ENCODE results near the gene PTPRG. TPM values are rescaled to one million over a fixed set of nuclear protein-coding genes. Genes with fewer than 3 reads are reported as not detected.

Gene PTPRG
- total RNA-seq, 1 donor from 2014 or later = 80.7 TPM

DNA sequence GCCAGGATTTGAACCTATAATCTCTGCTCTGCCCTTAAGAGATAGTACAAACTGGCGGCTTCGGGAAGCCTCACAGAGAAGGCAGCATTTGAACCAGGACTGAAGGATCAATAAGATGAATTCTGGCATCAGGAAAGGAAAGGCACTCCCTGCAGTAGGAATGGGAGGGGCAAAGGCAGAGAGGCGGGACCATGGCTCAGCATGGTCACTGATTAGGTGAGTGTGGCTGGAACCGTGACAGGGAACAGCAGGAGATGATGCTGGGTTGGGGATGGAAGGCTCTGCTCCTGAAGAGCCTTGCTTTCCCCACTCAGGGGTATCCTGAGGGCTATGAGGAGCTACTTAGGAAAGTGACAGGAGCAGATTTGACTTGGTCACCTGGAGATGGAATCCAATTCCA lies 653.5 kb downstream of the PTPRG start:
- no peak overlapping the region for H3K4me3 Mint-ChIP-seq (ENCODE audit: unreplicated experiment)
- no peaks in the 10 kb centered on the region for H3K9me3 Mint-ChIP-seq (ENCODE audit: unreplicated experiment)
- peaks cover 7% of the 10 kb centered on the region for H3K36me3 Mint-ChIP-seq (ENCODE audit: low read depth, unreplicated experiment)
- TF ChIP-seq, protein P1, sequence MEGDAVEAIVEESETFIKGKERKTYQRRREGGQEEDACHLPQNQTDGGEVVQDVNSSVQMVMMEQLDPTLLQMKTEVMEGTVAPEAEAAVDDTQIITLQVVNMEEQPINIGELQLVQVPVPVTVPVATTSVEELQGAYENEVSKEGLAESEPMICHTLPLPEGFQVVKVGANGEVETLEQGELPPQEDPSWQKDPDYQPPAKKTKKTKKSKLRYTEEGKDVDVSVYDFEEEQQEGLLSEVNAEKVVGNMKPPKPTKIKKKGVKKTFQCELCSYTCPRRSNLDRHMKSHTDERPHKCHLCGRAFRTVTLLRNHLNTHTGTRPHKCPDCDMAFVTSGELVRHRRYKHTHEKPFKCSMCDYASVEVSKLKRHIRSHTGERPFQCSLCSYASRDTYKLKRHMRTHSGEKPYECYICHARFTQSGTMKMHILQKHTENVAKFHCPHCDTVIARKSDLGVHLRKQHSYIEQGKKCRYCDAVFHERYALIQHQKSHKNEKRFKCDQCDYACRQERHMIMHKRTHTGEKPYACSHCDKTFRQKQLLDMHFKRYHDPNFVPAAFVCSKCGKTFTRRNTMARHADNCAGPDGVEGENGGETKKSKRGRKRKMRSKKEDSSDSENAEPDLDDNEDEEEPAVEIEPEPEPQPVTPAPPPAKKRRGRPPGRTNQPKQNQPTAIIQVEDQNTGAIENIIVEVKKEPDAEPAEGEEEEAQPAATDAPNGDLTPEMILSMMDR (IDR thresholded peaks at IDR 0.05; ENCODE audit: unreplicated experiment) = no peak
- H3K27me3 Mint-ChIP-seq (ENCODE audit: unreplicated experiment) = peaks cover 10% of the 10 kb centered on the region
- H3K27ac Mint-ChIP-seq (ENCODE audit: unreplicated experiment) = no peak overlapping the region
- peaks cover 15% of the 10 kb centered on the region for H3K4me1 Mint-ChIP-seq (ENCODE audit: unreplicated experiment)
- no peak for DNase-seq (ENCODE audit: low spot score)

DNA sequence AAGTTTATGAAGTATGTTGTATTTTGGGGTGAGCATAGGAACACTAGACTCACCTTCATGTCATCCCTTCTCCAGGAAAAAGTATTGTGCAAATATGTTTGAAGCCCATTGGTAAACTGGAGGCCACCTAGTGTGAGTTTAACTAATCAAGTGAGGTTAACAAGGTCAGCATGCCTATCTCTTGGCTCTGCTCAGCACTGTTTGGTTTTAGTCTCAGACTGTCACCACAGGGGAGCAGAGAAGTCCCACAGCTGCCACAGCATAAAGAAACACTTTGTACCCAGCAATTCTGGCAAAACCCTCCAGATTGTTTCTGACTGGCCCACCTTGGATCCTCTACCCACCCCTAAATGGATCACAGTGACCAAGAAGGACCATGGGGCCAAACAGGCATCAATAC lies 659.2 kb downstream of the PTPRG start:
- peaks cover 14% of the 10 kb centered on the region for H3K36me3 Mint-ChIP-seq (ENCODE audit: low read depth, unreplicated experiment)
- H3K4me1 Mint-ChIP-seq (ENCODE audit: unreplicated experiment) = peaks cover 15% of the 10 kb centered on the region
- DNase-seq (ENCODE audit: low spot score) = no peak
- H3K9me3 Mint-ChIP-seq (ENCODE audit: unreplicated experiment) = no peaks in the 10 kb centered on the region
- TF ChIP-seq, protein P1 (IDR thresholded peaks at IDR 0.05; ENCODE audit: unreplicated experiment) = no peak
- H3K27me3 Mint-ChIP-seq (ENCODE audit: unreplicated experiment) = peaks cover 5% of the 10 kb centered on the region
- H3K27ac Mint-ChIP-seq (ENCODE audit: unreplicated experiment) = no peak overlapping the region
- no peak overlapping the region for H3K4me3 Mint-ChIP-seq (ENCODE audit: unreplicated experiment)

DNA sequence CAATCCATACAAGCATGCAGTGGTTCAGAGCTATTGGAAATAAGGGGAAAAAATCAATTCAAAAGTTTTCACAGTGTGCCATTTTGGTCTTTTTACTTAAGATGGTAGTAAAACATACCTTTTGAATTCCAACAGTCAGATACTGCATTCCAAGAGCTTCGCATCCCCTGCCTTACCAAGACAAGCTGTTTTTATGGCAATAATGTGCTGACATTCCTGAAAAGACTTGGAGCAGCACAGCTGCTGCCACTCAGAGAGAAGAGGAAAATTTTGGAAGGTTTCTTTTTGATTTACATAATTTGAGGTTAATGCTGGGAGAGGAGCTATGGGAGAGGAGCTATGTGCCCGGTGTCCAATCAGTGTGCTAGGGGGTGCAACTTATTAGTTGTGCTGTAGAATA lies 663.7 kb downstream of the PTPRG start:
- H3K27ac Mint-ChIP-seq (ENCODE audit: unreplicated experiment) = no peak overlapping the region

DNA sequence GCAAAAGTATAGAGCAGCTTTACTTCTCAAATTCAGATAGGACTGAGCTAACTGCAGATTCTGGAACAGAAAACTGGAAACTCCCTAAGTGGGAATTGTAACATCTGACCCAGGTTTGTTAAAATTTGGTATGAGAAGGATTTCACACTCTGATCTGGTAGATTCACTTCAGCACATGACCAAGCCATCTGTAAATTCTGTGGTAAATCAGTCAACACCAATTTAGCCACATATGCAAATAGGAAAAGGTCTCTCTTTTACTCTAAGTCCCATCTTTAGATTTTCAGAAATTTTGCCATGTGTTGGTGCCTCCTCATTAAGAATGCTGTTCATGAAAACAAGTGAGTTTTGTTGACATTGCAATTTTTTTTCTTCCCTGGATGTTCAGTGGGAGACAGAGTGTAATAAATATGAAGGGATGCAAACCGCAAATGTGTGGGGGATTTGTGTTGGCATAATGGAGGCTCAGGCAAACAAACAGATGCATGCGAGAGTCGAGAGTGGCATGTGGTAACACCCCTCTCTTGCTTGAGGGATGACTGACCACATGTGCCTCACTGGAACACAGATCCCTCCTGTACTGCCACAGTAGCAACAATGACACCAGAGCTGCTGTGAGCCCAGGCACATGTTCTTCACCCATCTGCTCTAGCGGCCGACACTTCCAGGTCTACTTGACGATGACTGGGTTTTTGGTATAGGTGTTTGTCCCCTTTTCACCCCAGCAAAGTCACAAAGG lies 665.4 kb downstream of the PTPRG start:
- H3K27ac Mint-ChIP-seq (ENCODE audit: unreplicated experiment) = no peak overlapping the region
- DNase-seq (ENCODE audit: low spot score) = no peak
- no peaks in the 10 kb centered on the region for H3K27me3 Mint-ChIP-seq (ENCODE audit: unreplicated experiment)
- TF ChIP-seq, protein P1 (IDR thresholded peaks at IDR 0.05; ENCODE audit: unreplicated experiment) = no peak
- H3K4me1 Mint-ChIP-seq (ENCODE audit: unreplicated experiment) = no peaks in the 10 kb centered on the region
- no peaks in the 10 kb centered on the region for H3K36me3 Mint-ChIP-seq (ENCODE audit: low read depth, unreplicated experiment)
- no peaks in the 10 kb centered on the region for H3K9me3 Mint-ChIP-seq (ENCODE audit: unreplicated experiment)
- H3K4me3 Mint-ChIP-seq (ENCODE audit: unreplicated experiment) = no peak overlapping the region

More for the DNA sequence above, 663.7 kb downstream of the PTPRG start:
- no peaks in the 10 kb centered on the region for H3K9me3 Mint-ChIP-seq (ENCODE audit: unreplicated experiment)
- no peak for DNase-seq (ENCODE audit: low spot score)
- H3K36me3 Mint-ChIP-seq (ENCODE audit: low read depth, unreplicated experiment) = peaks cover 5% of the 10 kb centered on the region
- no peaks in the 10 kb centered on the region for H3K27me3 Mint-ChIP-seq (ENCODE audit: unreplicated experiment)
- TF ChIP-seq, protein P1 (IDR thresholded peaks at IDR 0.05; ENCODE audit: unreplicated experiment) = no peak
- no peak overlapping the region for H3K4me3 Mint-ChIP-seq (ENCODE audit: unreplicated experiment)
- no peaks in the 10 kb centered on the region for H3K4me1 Mint-ChIP-seq (ENCODE audit: unreplicated experiment)

DNA sequence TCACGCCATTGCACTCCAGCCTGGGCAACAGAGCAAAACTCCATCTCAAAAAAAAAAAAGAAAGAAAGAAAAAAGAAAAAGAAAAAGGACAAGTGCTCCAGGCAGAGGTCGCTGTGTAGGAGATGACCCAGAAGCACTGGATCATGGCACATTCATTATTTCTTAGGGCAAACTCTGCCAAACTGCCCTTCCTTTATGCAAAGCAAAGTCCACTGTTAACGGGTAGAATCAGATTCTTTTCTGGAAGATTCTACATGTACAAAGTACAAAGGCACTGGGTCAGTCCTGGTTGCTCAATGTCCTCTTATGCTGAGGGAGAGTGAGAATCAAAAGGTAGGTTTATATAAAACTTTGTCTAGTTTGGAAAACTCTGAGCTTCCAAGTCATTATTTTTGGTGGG lies 667.1 kb downstream of the PTPRG start:
- Mint-ChIP-seq H3K4me3 (ENCODE audit: unreplicated experiment) (no peak overlapping the region), H3K9me3 (ENCODE audit: unreplicated experiment) (no peaks in the 10 kb centered on the region), H3K4me1 (ENCODE audit: unreplicated experiment) (peaks cover 4% of the 10 kb centered on the region), H3K27me3 (ENCODE audit: unreplicated experiment) (peaks cover 2% of the 10 kb centered on the region), H3K27ac (ENCODE audit: unreplicated experiment) (no peak overlapping the region), H3K36me3 (ENCODE audit: low read depth, unreplicated experiment) (no peaks in the 10 kb centered on the region)
- TF ChIP-seq, protein P1 (IDR thresholded peaks at IDR 0.05; ENCODE audit: unreplicated experiment) = no peak
- DNase-seq (ENCODE audit: low spot score) = no peak

Measured in endothelial cell (in vitro differentiated cells).